DMS79 treated with DMSO at 0.1 percent for 48 hours (cell line): Measurements from ENCODE around the gene PPP1R3G.
"Not testable (repeated sequence)": the region's sequence is repeated elsewhere in the genome, so short reads cannot be mapped to it uniquely, and the experiment has no call there.

ENCODE experiments used
- DNase-seq: peaks from one replicate; lab custom pipeline; 2025; lab: John Stamatoyannopoulos, UW

Gene PPP1R3G

DNA sequence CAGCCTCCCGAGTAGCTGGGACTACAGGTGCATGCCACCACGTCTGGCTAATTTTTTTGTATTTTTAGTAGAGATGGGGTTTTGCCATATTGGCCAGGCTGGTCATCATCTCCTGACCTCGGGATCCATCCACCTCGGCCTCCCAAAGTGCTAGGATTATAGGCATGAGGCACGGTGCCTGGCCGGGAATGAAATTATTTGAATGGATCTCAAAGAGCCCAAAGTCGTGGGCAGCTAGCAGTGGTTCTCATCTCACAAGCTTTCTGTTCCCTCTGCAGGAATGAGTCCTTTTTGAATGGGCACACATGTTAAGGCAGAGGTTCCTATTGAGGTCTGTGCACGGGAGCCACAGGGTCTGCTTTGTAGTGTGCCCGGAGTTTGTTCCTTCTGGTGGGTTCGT lies 34.9 kb downstream of the PPP1R3G start:
- no peak for DNase-seq

DNA sequence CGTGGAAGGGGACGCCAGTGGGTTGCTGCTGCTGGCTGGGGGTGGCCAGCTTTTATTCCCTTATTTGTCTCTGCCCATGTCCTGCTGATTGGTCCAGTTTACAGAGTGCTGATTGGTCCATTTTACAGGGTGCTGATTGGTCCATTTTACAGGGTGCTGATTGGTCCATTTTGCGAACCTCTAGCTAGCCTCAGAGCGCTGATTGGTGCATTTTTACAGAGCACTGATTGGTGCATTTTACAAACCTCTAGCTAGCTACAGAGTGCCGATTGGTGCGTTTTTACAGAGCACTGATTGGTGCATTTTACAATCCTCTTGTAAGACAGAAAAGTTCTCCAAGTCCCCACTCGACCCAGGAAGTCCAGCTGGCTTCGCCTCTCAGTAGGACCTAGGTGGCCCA lies 35.4 kb downstream of the PPP1R3G start:
- not testable (repeated sequence) for DNase-seq

DNA sequence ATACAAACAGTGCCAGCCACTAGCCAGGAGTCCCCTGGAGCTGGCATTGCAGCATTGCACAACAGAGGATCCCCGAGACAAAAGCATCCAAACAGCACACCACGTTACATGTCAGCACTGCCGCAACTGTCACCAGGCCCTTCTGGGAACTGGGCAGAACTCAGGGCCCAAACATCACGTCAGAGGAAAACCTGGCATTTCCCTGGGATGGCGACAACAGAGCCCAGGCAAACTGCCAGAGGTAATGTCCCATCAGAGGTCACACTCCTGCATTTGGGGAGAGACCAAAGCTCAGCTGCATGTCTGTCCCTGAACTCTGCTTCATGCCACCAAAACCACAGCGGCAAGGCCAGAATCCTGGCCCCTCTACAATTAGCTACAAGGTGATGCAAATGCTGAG lies 36.3 kb downstream of the PPP1R3G start:
- no peak for DNase-seq

DNA sequence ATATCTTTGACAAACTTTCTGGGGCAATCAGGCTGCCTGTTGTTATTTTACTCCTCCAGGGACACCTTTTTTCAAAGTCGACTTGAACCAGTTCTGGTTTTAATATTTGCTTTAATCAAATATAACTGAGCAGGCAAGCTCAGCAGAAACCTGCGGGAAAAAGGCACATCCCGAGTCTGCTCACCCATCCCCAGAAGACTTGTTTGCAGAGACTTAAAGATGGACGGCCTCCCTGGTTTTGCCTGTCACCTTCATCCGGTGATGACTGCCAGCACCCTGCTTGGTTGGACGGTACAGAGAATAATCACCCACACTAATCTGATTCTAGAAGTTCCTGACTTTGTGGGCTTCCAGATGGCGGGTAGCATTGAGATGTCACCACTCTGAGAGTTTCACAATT lies 36.8 kb downstream of the PPP1R3G start:
- no peak for DNase-seq

DNA sequence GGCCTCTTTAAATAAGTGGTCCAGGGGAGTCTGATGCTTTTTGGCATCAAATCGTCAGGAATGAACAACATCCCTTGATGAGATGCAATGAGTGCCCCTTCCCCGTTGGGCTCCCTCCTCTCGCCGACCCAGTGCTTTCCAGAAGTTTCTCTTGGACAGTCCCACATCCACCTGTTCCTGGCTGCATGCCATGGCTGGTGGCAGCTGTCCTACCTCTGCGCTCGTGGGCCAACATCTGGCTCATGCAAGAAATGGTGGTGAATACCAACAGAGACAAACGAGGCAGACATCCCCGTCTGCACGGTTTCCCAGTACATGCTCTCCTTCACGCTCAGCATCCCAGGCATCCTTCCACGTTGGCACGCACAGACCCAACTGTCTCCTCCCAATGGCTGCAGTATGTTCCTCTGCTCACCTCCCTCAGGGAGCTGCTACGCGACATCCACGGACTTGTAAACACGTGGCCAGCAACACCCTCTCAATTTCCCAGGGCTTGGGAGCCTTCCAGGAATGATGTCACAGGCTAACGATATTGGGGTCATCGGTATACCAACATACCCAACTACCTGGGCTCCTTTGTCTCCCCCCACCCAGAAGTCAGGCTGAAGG lies 37.5 kb downstream of the PPP1R3G start:
- DNase-seq, result no peak

DNA sequence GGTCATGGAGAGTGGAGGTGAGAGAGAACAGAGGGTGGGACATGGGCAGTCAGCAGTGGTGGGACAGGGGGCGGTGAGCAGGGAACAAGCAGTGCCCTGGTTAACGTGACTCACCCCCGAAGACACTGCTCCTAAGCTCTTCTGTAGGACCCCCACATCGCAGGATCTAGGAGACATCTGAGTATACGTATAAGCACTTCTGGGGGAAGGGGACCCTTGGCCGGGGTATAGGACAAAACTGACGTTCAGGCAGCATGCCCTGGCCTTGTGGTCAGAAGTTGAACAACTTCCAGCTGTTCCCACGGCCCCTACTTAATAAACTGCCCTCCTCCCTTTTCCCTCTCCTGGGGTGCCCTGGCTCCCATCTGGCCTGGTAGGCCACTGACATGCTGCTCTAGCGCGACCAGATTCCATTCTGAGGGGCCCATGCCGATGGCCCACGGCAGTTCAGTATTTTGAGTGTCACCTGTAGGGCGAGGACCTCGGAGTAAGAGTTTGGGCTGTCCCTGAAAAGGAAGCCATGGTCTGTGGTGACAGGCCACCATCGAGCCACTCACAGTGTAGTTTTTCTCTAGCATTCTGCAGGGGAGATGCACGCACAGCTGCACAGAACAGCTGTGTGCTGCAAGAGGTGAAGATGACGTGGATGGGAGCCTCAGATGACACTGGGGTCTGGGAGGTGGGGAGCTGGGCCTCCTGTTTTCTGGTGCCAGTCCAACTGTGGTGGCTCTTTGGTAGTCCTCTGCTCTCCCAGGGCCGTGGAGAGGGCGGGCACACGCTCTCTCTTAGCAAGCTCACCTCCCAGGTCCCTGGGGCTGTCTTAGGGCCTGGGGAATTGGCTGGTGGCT lies 38.4 kb downstream of the PPP1R3G start:
- DNase-seq, result no peak

DNA sequence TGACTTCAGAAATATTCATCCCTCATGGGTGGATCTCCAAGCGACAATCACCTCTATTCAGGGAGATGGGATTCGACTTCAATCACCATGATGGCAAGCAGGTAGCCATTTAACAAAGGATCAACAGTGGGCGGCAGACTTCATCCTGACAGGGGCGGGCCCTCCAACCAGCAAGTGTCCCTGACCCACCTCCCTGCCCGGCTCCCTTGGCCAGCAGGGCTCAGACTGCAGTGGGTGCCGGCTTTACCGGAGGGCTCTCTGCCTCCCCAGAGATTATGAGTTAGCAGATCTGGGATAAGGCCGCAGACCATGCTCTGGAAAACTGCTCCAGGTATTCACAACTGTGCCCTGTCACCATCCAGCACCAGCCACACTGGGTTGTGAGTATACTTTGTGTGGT lies 39.4 kb downstream of the PPP1R3G start:
- DNase-seq, result no peak

DNA sequence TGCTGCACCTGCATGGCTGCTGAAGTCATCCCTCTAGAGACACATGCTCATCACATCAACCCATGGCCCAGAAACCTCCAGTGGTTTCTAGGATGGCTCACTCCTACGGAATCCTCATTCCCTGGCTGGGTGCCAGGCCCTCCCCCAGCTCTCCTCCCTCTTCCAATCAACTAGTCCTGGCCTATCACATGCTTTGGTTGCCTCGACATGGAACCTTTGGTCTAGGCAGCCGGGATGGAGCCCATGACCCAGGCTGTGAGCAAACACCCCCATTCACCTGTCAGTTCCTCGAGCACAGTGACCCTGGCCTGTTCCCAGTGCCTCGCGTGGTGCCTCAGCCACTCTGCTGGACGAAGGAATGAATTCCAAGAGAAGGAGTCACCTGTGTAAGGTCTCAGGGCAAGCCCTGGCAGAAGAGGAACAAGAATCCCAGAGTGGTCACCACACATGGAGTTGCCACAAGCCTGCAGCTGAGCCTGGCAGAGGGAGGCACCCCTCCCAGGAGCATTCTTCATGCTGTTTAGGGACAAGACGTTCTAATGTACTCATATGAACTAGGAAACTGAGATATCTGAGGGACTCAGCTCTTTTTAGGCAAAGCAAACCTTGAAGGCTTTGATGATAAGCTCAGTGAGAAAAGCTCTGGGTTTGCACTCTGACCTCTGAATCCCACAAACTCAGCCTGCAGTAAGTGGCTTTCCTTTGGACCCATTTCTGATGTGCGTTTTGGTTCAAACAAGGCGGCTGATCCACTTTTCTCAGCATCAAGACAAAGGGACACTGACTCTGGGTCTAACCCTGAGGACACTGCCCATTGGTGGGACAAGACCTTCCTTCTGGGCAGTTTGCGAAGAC lies 40.2 kb downstream of the PPP1R3G start:
- DNase-seq, result no peak

DNA sequence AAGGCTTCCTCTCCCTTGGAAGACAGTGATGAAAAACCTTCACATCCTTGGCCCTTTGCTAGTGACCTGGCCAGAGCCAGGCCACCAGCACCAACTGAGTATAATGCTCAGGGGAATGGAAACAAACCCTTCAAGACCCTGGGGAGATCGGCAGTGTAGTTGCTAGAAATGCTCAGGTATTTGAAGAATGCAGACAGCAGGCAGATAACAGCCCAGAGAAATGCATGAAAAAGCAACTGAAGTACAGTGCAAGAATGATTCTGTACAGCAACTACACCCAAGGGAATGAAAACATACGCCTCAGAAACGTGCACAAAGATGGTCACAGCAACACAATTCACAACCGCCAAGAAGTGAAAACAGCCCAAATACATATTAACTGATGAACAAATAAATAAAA lies 41.1 kb downstream of the PPP1R3G start:
- DNase-seq, result no peak

DNA sequence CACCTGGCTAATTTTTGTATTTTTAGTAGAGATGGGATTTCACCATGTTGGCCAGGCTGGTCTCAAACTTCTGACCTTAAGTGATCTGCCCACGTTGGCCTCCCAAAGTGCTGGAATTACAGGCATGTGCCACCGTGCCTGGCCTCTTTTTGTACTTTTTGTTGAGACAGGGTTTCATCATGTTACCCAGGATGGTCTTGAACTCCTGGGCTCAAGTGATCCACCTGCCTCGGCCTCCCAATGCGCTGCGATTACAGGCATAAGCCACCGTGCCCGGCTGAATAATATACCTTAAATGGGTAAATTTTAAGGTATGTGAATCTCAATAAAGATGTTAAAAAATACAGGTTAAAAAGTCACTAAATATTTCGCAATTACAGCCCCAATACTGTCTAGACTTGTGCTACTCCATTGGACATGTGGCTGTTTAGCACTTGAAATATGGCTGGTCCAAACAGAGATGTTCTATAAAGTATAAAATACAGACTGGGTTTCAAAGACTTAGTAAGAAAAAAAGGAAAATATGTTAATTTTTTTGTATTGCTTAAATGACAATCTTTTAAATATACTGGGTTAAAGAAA lies 42.1 kb downstream of the PPP1R3G start:
- no peak for DNase-seq

DNA sequence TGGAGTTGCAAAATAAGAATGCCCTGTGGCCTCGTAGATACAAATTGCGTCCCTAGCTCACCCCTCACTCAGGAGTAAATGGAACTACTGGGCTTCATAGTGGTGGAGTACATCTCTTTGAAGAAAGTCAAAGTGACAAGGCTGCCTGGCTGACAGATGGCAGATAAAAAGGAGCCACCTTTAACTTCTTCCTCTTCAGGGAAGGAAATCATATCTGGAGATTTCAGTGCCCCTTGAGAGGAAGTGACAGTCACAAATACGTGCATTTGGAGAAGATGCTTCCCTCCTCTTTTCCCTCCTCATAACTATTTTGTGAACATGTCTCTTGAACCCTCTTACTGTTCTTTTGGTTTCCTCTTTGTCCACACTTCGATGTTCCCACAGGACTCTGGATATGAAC lies 43.2 kb downstream of the PPP1R3G start:
- no peak for DNase-seq

DNA sequence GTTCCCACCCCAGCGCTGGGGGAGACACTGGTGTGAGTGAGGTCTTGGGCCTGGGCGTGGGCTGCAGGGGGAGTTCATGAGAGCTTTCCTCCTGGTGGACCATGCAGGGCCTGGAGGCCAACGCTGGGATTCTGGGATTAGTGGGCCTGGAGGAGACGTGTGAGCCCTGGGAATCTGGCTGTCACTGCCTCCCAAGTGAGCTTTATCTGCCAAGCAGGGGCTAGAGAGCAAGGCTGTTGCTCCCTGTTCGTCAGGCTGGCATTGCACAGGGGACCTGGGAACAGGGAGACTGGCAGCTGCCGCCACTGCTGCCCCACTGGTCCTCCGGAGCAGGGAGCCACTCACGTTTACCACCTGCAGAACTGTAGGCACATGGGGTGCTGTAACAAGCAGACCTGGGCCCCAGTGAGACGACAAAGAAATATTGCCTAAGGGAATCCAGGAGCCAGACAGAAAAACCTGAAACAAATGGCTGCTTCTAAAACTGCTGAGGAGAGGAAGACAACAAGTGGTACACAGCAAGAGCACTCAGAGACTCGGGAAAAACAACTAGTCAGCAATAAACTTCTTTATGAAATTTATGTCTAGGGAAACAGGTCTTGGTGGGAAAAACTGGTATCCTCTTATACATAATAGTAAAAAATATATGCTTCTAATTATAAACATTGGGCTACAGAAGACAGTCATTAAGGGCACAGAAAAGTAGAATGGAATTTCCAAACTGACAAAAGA lies 45.2 kb downstream of the PPP1R3G start:
- DNase-seq, result no peak

DNA sequence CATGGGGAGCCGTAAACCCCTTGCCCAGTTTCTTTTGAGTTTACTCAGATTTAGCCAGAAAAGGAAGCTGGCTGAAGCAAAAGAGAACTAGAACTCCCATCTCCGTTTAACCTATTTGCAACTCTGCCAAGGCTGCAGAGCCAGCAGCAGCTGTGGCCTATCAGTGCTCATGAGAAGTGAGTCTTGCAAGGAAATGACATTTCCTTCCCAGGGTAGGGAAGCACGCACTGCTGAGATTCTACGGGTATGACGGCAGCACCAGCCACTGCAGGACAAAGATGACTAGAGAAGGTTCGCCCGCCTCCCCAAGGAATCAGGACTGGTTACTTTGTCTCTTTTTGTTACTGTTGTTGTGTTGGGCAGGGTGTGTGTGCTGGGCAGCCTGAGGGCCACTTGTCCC lies 47.6 kb downstream of the PPP1R3G start:
- DNase-seq, result no peak

DNA sequence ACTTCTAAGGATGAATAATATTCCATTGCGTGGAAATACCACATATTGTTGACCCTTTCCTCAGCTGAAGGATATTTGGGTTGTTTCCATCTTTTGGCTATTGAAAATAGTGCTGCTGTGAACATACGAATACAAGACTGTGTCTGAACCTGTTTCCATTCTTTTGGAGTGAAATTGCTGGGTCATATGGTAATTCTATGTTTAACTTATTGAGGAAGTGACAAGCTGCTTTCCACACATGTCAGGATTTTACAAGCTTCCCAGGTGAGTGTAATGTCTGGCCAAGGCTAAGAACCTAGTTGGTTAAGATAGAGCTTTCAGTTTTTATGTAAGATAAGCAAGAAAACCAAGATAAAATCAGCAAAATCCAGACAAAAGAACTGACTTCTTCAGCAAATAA lies 48.8 kb downstream of the PPP1R3G start:
- no peak for DNase-seq

DNA sequence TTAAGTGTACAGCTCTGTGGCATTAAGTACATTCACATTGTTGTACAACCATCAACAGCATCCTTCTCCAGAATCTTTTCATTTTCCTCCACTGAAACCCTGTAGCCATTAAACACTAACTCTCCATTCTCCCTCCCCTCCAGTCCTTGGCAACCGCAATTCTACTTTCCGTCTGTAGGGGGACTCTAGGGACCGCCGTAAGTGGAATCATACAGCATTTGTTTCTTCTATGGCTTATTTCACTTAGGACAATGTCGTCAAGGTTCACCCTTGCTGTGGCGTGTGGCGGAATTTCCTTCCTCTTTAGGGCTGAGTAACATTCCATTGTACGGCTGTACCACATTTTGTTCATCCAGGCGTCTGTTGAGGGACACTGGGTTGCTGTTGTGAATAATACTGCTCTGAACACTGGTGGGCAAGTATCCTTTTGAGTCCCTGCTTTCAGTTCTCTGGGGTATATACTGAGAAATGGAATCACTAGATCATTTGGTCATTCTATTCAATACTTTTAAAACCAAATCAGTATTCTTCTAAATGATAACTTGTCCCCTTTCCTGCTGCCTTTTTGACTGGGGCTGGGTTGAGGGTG lies 50.7 kb downstream of the PPP1R3G start:
- no peak for DNase-seq

DNA sequence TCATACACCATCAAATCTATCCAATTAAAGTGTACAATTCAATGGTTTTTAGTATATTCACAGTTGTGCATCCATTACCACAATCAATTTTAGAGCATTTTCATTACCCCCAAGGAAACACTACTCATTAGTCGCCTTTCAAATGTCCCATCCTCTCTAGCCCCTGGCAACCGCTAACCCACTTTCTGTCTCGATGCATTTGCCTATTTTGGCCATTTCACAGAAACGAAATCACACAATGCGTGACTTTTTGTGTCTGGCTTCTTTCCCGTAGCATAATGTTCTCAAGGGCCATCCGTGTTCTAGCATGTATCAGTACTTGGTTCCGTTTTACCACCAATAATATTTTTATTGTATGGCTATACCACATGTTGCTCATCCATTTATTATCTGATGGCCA lies 51.7 kb downstream of the PPP1R3G start:
- no peak for DNase-seq
